Spleen (tissue), 7 donors: ENCODE results near the gene ARHGEF25.

Experiments used
- CTCF ChIP-seq, 11 experiments: fragments of 200-600 bp in 7 of 11; fragments of 450-650 bp in 4 of 11; sonication (generic) in 4 of 11; IDR thresholded peaks in 8 of 11; conservative IDR thresholded peaks in 3 of 11; 1 replicate in 7 of 11; 2 replicates in 4 of 11; pipeline versions ENCODE4 v1.4.0 to v1.8.0; 2016 to 2021; ENCODE audit warnings: antibody characterized with exemption in 11 of 11, inconsistent platforms in 4 of 11, mild to moderate bottlenecking in 1 of 11
- POLR2AphosphoS5 ChIP-seq, 3 donors: sonication (generic); formaldehyde crosslinking; IDR thresholded peaks; one replicate each; pipeline ENCODE4 v1.5.1; 2017; ENCODE audit warnings: antibody characterized with exemption in 3 of 3
- donor health status: DM: no; HTN: no; CAD: no; lungs with moderate emphysema.
- donor health status: DM: no; HTN: no; CAD: no.
- donor health status: DM: no; HTN: no; CAD: no.

GRCh38 chr12:57577981-57578758, 33.1 kb upstream of the ARHGEF25 start:
- TF ChIP-seq POLR2AphosphoS5 (IDR thresholded peaks at IDR 0.05) = no peak
- no peak for TF ChIP-seq CTCF (IDR thresholded peaks at IDR 0.05 in 8 of 11, conservative IDR thresholded peaks at IDR 0.05 in 3 of 11)
